ENCODE measurements around the gene SPATA6.
"Not testable (repeated sequence)": the region's sequence is repeated elsewhere in the genome, so short reads cannot be mapped to it uniquely, and the experiment has no call there.

Gene SPATA6

GRCh38 chr1:48469616-48470480, 2.2 kb downstream of the SPATA6 start:
- H3K4me1 ChIP-seq, result peaks cover 27 to 37% (median 30%) of the 10 kb centered on the region in 10 experiments
- H4K20me1 ChIP-seq, result no peaks in the 10 kb centered on the region
- H3K4me3 ChIP-seq, result peak overlapping the region in 7 of 10 experiments; percentile 66 to 79 (median 72); a peak in 11 of 20 replicates
- peak overlapping the region; percentile 9 to 82 (median 76); a peak in 20 of 22 replicates for H3K9ac ChIP-seq
- TF ChIP-seq Cebpa-rat (IDR thresholded peaks at IDR 0.05), result peak in 4 of 11 experiments; percentile 35 to 44 (median 40); a peak in 6 of 22 replicates
- peak overlapping the region; percentile 72 to 94 (median 85) for H3K4me2 ChIP-seq
- H3K9me3 ChIP-seq (replicated peaks in 1 of 11), result peaks cover 4 to 9% (median 7%) of the 10 kb centered on the region in 11 experiments; a peak in 18 of 22 replicates
- H3K36me3 ChIP-seq, result no peaks in the 10 kb centered on the region
- peak overlapping the region; percentile 21 to 81 (median 74); a peak in 21 of 22 replicates for H3K27ac ChIP-seq
- no peaks in the 10 kb centered on the region for H3K27me3 ChIP-seq

GRCh38 chr1:48466594-48466993, 5.4 kb downstream of the SPATA6 start:
- Histone ChIP-seq H3K4me2 (no peak overlapping the region), H3K9me3 (replicated peaks in 1 of 11) (no peaks in the 10 kb centered on the region), H3K27ac (no peak overlapping the region), H3K4me3 (no peak overlapping the region), H4K20me1 (no peaks in the 10 kb centered on the region), H3K36me3 (no peaks in the 10 kb centered on the region), H3K27me3 (no peaks in the 10 kb centered on the region), H3K9ac (no peak overlapping the region), H3K4me1 (peaks cover 22 to 32% (median 22%) of the 10 kb centered on the region in 10 experiments)
- TF ChIP-seq Cebpa-rat (IDR thresholded peaks at IDR 0.05), result no peak

GRCh38 chr1:48462716-48463302, 9.2 kb downstream of the SPATA6 start:
- TF ChIP-seq Cebpa-rat (IDR thresholded peaks at IDR 0.05), result no peak
- Histone ChIP-seq H3K27ac (no peak overlapping the region), H3K4me1 (peaks cover 0 to 8% (median 0%) of the 10 kb centered on the region in 10 experiments; a peak in 1 of 20 replicates), H3K36me3 (no peaks in the 10 kb centered on the region), H3K27me3 (no peaks in the 10 kb centered on the region), H3K9ac (no peak overlapping the region), H4K20me1 (no peaks in the 10 kb centered on the region), H3K4me2 (no peak overlapping the region), H3K4me3 (no peak overlapping the region), H3K9me3 (replicated peaks in 1 of 11) (no peaks in the 10 kb centered on the region)

- no peak overlapping the region; a peak in 1 of 22 replicates for H3K27ac ChIP-seq
- peaks cover 0 to 49% (median 3%) of the 10 kb centered on the region in 10 experiments; a peak in 9 of 20 replicates for H3K4me1 ChIP-seq
- peaks cover 0 to 22% (median 0%) of the 10 kb centered on the region in 11 experiments; a peak in 3 of 22 replicates for H3K36me3 ChIP-seq
- TF ChIP-seq Cebpa-rat (IDR thresholded peaks at IDR 0.05), result no peak
- H3K4me2 ChIP-seq, result peak overlapping the region in 3 of 11 experiments; percentile 35 to 80 (median 42); a peak in 4 of 22 replicates
- peak overlapping the region in 1 of 10 experiments; percentile 6; a peak in 1 of 20 replicates for H3K4me3 ChIP-seq
- no peak overlapping the region for H3K9ac ChIP-seq
- H3K9me3 ChIP-seq (replicated peaks in 1 of 11), result peaks cover 2 to 11% (median 3%) of the 10 kb centered on the region in 11 experiments; a peak in 20 of 22 replicates
- no peaks in the 10 kb centered on the region for H4K20me1 ChIP-seq
- no peaks in the 10 kb centered on the region for H3K27me3 ChIP-seq
Observed at GRCh38 chr1:48450505-48450904, 21.5 kb downstream of the SPATA6 start.

- Histone ChIP-seq H3K4me1 (peaks cover 0 to 49% (median 3%) of the 10 kb centered on the region in 10 experiments; a peak in 9 of 20 replicates), H4K20me1 (no peaks in the 10 kb centered on the region), H3K9me3 (replicated peaks in 1 of 11) (peaks cover 14 to 24% (median 15%) of the 10 kb centered on the region in 11 experiments), H3K4me3 (no peak overlapping the region), H3K4me2 (peak overlapping the region in 1 of 11 experiments; percentile 80; a peak in 1 of 22 replicates), H3K9ac (no peak overlapping the region), H3K36me3 (peaks cover 7 to 34% (median 12%) of the 10 kb centered on the region in 11 experiments; a peak in 14 of 22 replicates), H3K27ac (no peak overlapping the region), H3K27me3 (no peaks in the 10 kb centered on the region)
- TF ChIP-seq Cebpa-rat (IDR thresholded peaks at IDR 0.05), result no peak
Observed at GRCh38 chr1:48448932-48449331, 23.1 kb downstream of the SPATA6 start.

GRCh38 chr1:48444186-48444585, 27.8 kb downstream of the SPATA6 start:
- peaks cover 26 to 44% (median 35%) of the 10 kb centered on the region in 11 experiments for H3K9me3 ChIP-seq (replicated peaks in 1 of 11)
- H3K4me1 ChIP-seq, H3K9ac ChIP-seq, H4K20me1 ChIP-seq, H3K27me3 ChIP-seq, H3K4me2 ChIP-seq, H3K27ac ChIP-seq: not testable (repeated sequence)
- H3K36me3 ChIP-seq, result peaks cover 13 to 49% (median 18%) of the 10 kb centered on the region in 11 experiments; a peak in 14 of 22 replicates
- 0 out of 20 replicates have a peak overlapping the region, but pooled peaks of 1 of the 10 experiments have one; percentile 16 for H3K4me3 ChIP-seq

GRCh38 chr1:48442864-48443619, 29.0 kb downstream of the SPATA6 start:
- H3K27ac ChIP-seq, result no peak overlapping the region
- no peaks in the 10 kb centered on the region for H4K20me1 ChIP-seq
- H3K4me1 ChIP-seq, result peaks cover 0 to 4% (median 0%) of the 10 kb centered on the region in 10 experiments; a peak in 2 of 20 replicates
- no peak overlapping the region for H3K4me2 ChIP-seq
- H3K9me3 ChIP-seq (replicated peaks in 1 of 11), result peaks cover 26 to 56% (median 46%) of the 10 kb centered on the region in 11 experiments
- no peak overlapping the region for H3K4me3 ChIP-seq
- no peaks in the 10 kb centered on the region for H3K27me3 ChIP-seq
- H3K9ac ChIP-seq, result no peak overlapping the region
- TF ChIP-seq Cebpa-rat (IDR thresholded peaks at IDR 0.05), result no peak
- H3K36me3 ChIP-seq, result peaks cover 13 to 60% (median 18%) of the 10 kb centered on the region in 11 experiments; a peak in 14 of 22 replicates

- Histone ChIP-seq H3K36me3 (peaks cover 12 to 50% (median 19%) of the 10 kb centered on the region in 11 experiments; a peak in 14 of 22 replicates), H3K9me3 (replicated peaks in 1 of 11) (peaks cover 30 to 60% (median 53%) of the 10 kb centered on the region in 11 experiments)
- not testable (repeated sequence) for H4K20me1 ChIP-seq, H3K27ac ChIP-seq, H3K4me1 ChIP-seq, H3K9ac ChIP-seq, H3K4me3 ChIP-seq, H3K4me2 ChIP-seq, H3K27me3 ChIP-seq
Observed at GRCh38 chr1:48440786-48441185, 31.2 kb downstream of the SPATA6 start.
